ENCODE data around the gene PODXL2.
"Not testable (repeated sequence)": the region's sequence is repeated elsewhere in the genome, so short reads cannot be mapped to it uniquely, and the experiment has no call there.

Gene PODXL2

GRCh38 chr3:127628788-127629466 is at the start of gene PODXL2:
Gene PODXL2, plus strand, starts transcription at chr3:127629185. Its CDS starts 35 bp downstream, at chr3:127629220.
- peak; percentile 76 for DNase-seq

- no peak for DNase-seq
These were observed 48.5 kb upstream of the PODXL2 start for GRCh38 chr3:127580327-127581060.

GRCh38 chr3:127584734-127585133 is 44.3 kb upstream of the PODXL2 start:
- no peak for DNase-seq

GRCh38 chr3:127585163-127585812 is 43.7 kb upstream of the PODXL2 start:
- DNase-seq = no peak

- DNase-seq = no peak
These were observed 43.1 kb upstream of the PODXL2 start for GRCh38 chr3:127585813-127586413.

- DNase-seq = no peak
These were observed 41.1 kb upstream of the PODXL2 start for GRCh38 chr3:127587876-127588275.

GRCh38 chr3:127588806-127589577 is 40.0 kb upstream of the PODXL2 start:
- no peak for DNase-seq

- peak; percentile 64 for DNase-seq
These were observed 39.2 kb upstream of the PODXL2 start for GRCh38 chr3:127589600-127590281.

- no peak for DNase-seq
These were observed 38.7 kb upstream of the PODXL2 start for GRCh38 chr3:127590282-127590592.

GRCh38 chr3:127590593-127591465 is 38.2 kb upstream of the PODXL2 start, which contains the start of gene TPRA1:
Gene TPRA1, minus strand, starts transcription at chr3:127590733. Its CDS starts 10,587 bp downstream, at chr3:127580146.
- peak; percentile 98 for DNase-seq

GRCh38 chr3:127593178-127593577 is 35.8 kb upstream of the PODXL2 start:
- DNase-seq = no peak

GRCh38 chr3:127595303-127595702 is 33.7 kb upstream of the PODXL2 start:
- DNase-seq = no peak

- no peak for DNase-seq
These were observed 31.8 kb upstream of the PODXL2 start for GRCh38 chr3:127597020-127597771.

GRCh38 chr3:127598841-127599570 is 30.0 kb upstream of the PODXL2 start:
- no peak for DNase-seq

- no peak for DNase-seq
These were observed 28.1 kb upstream of the PODXL2 start for GRCh38 chr3:127600749-127601456.

GRCh38 chr3:127604035-127604434 is 24.9 kb upstream of the PODXL2 start:
- DNase-seq = no peak

GRCh38 chr3:127604546-127605165 is 24.3 kb upstream of the PODXL2 start:
- DNase-seq = no peak

GRCh38 chr3:127605547-127605946 is 23.4 kb upstream of the PODXL2 start:
- DNase-seq = not testable (repeated sequence)
